ENCODE measurements around the gene SLF1.

- TF ChIP-seq CTCF (IDR thresholded peaks at IDR 0.05; ENCODE audit: low read depth, low read length) (no peak), MYC (IDR thresholded peaks at IDR 0.05; ENCODE audit: low read depth, low read length) (no peak), POLR2A (IDR thresholded peaks at IDR 0.05; ENCODE audit: extremely low read depth, insufficient read length) (no peak), MAX (IDR thresholded peaks at IDR 0.05; ENCODE audit: low read depth, low read length) (no peak)
Measured at GRCh38 chr5:94667937-94668336, 49.5 kb downstream of the SLF1 start.

All from NB4 (cell line).